RWPE2 (cell line): ENCODE data around the gene AHNAK.
"Not testable (repeated sequence)": the region's sequence is repeated elsewhere in the genome, so short reads cannot be mapped to it uniquely, and the experiment has no call there.

Source experiments
- ATAC-seq: fragments of 200-7000 bp; cut with Tn5 transposase; 3 replicates; pipeline ENCODE4 v1.9.1; 2021; ENCODE audit warnings: low read depth
- DNase-seq: peaks from one replicate; pipeline ENCODE4 v3.0.0-alpha.2; 2020; ENCODE audit warnings: low spot score
- H3K27ac ChIP-seq: fragments of 450-650 bp; 2 replicates; pipeline ENCODE4 v1.5.1; 2017; ENCODE audit warnings: mild to moderate bottlenecking; ENCODE audit not compliant: poor library complexity, severe bottlenecking
- H3K27me3 ChIP-seq: fragments of 250-450 bp; sonication (Bioruptor Pico); 2 replicates; pipeline ENCODE4 v1.5.1; 2021; ENCODE audit warnings: mild to moderate bottlenecking, moderate library complexity; ENCODE audit not compliant: insufficient read depth, poor library complexity, severe bottlenecking
- H3K36me3 ChIP-seq: fragments of 250-450 bp; sonication (Bioruptor Pico); 2 replicates; pipeline ENCODE4 v1.5.1; 2020; ENCODE audit warnings: low read depth, mild to moderate bottlenecking, moderate library complexity
- H3K4me1 ChIP-seq: fragments of 250-450 bp; sonication (Bioruptor Pico); 2 replicates; pipeline ENCODE4 v1.5.1; 2021; ENCODE audit warnings: mild to moderate bottlenecking, moderate library complexity; ENCODE audit not compliant: insufficient read depth, poor library complexity, severe bottlenecking
- H3K4me3 ChIP-seq: fragments of 250-450 bp; sonication (Bioruptor Pico); 2 replicates; pipeline ENCODE4 v1.5.1; 2021; ENCODE audit warnings: mild to moderate bottlenecking, moderate library complexity; ENCODE audit not compliant: severe bottlenecking
- H3K9me3 ChIP-seq: fragments of 250-450 bp; sonication (Bioruptor Pico); 2 replicates; pipeline ENCODE4 v1.5.1; 2021; ENCODE audit warnings: mild to moderate bottlenecking, moderate library complexity; ENCODE audit not compliant: severe bottlenecking
- CTCF ChIP-seq: fragments of 450-650 bp; IDR thresholded peaks from one replicate; pipeline ENCODE4 v1.5.1; 2017; ENCODE audit warnings: mild to moderate bottlenecking, moderate library complexity; ENCODE audit not compliant: poor library complexity, severe bottlenecking

AHNAK gene

DNA sequence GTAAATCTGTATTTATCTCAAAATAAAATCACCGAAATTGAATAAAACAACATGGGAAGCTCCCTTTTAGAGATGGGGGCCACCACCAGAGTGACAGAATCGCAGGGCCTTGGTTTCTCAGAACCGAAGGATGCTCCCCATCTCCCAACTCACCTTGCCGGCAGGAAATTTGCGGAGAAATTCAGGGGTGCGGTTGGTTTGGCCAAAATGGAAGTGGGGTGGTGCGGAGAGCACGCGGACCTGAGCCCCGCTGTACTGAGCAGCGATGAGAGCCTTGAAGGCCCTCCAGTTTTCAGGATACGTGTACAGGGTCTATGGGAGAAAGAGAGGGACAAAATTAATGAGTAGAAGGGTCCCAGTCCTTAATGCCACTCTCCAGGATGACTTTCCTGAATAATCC lies 25.8 kb upstream of the AHNAK start:
- peak overlapping the region; percentile 61 for H3K4me3 ChIP-seq
- H3K27me3 ChIP-seq = no peaks in the 10 kb centered on the region
- peaks cover 57% of the 10 kb centered on the region for H3K36me3 ChIP-seq
- DNase-seq (no peak), ATAC-seq (no peak)
- peaks cover 7% of the 10 kb centered on the region for H3K4me1 ChIP-seq
- H3K27ac ChIP-seq = peak overlapping the region; percentile 79
- no peaks in the 10 kb centered on the region for H3K9me3 ChIP-seq
- TF ChIP-seq CTCF = no peak

DNA sequence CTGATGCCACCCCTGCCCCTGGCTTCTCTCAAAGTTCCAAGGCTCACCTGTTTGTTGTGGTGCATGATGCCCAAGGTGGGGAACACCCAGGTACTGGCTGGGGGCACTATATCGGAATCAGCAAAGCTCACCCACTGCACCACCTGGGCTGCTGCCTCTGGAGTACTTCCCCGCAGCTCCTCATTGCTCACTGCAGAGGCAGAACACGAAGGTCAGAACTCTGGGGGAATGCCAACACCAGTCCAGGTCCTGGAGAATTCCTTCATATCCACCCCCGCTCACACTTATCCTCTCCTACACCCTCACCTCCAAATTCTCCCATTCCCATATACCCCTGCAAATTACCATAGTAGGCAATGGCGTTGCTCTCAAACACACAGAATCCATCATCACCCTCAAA lies 24.9 kb upstream of the AHNAK start:
- ATAC-seq, H3K4me3 ChIP-seq, H3K9me3 ChIP-seq, H3K27me3 ChIP-seq, DNase-seq, H3K4me1 ChIP-seq: not testable (repeated sequence)
- Histone ChIP-seq H3K27ac (peak overlapping the region; percentile 79), H3K36me3 (peaks cover 67% of the 10 kb centered on the region)

- DNase-seq, H3K4me3 ChIP-seq, H3K9me3 ChIP-seq, H3K27me3 ChIP-seq, ATAC-seq: not testable (repeated sequence)
- Histone ChIP-seq H3K36me3 (peaks cover 73% of the 10 kb centered on the region), H3K4me1 (peaks cover 11% of the 10 kb centered on the region), H3K27ac (peak overlapping the region; percentile 79)
These were observed 24.3 kb upstream of the AHNAK start for GRCh38 chr11:62570903-62571302.

DNA sequence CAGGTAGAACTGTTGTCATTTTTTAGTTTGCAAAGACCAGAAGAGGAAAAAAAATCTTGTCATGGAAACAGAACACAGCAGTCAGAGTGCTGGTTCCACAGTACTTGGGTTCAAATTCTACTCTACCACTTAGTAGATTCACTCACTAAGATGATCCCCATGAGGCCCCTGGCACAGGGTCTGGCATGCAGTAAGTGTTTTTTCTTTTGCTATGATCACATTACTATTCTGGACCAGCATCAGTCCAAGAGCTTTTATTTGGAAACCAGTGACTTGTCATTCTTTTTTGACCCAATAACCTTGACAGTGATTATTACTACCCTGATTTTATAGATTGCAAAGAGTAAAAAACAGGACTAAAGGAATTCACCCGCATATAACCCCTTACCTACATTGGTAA lies 23.0 kb upstream of the AHNAK start:
- Histone ChIP-seq H3K36me3 (peaks cover 85% of the 10 kb centered on the region), H3K4me1 (peaks cover 11% of the 10 kb centered on the region)
- no peak for ATAC-seq

GRCh38 chr11:62567018-62567633 lies 20.5 kb upstream of the AHNAK start:
- Histone ChIP-seq H3K4me1 (peaks cover 8% of the 10 kb centered on the region), H3K9me3 (no peaks in the 10 kb centered on the region), H3K27me3 (no peaks in the 10 kb centered on the region), H3K27ac (no peak overlapping the region), H3K4me3 (no peak overlapping the region), H3K36me3 (peaks cover 97% of the 10 kb centered on the region)
- DNase-seq = no peak
- TF ChIP-seq CTCF = no peak
- peak; percentile 11; the same call in 1 of the 3 replicates for ATAC-seq

More for the DNA sequence above, 23.0 kb upstream of the AHNAK start:
- DNase-seq = no peak
- no peak for TF ChIP-seq CTCF
- Histone ChIP-seq H3K9me3 (no peaks in the 10 kb centered on the region), H3K27me3 (no peaks in the 10 kb centered on the region), H3K27ac (peak overlapping the region; percentile 79), H3K4me3 (no peak overlapping the region)

DNA sequence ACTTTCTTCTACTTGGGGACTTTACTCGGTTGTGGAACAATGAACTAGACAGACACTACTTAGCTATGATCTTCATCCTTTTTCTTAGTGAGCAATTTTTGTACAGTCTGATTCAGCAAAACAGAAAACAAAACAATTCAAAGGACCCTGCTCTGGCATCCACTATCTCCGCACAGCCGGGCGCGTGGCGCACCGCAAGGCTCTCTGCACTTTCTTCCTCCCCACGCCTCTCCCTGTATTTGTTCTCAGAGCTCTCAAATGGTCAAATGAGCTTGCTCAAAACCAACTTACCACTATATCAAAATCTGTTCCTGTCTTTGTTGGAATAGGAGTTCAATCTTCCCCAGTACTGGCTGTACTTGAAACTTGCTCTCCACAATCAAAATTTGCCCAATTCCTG lies 19.6 kb upstream of the AHNAK start:
- DNase-seq (no peak), ATAC-seq (no peak)
- Histone ChIP-seq H3K9me3 (no peaks in the 10 kb centered on the region), H3K36me3 (peaks cover 94% of the 10 kb centered on the region), H3K27ac (no peak overlapping the region), H3K27me3 (no peaks in the 10 kb centered on the region), H3K4me1 (peaks cover 12% of the 10 kb centered on the region), H3K4me3 (no peak overlapping the region)
- no peak for TF ChIP-seq CTCF
